ENCODE results near the gene BICDL2. TPM values are rescaled to one million over a fixed set of nuclear protein-coding genes. Genes with fewer than 3 reads are reported as not detected.

Gene BICDL2
- total and polyA plus RNA-seq, 2 experiments from 2014 or later = not detected

- no peak overlapping the region for H3K4me3 ChIP-seq
- no peaks in the 10 kb centered on the region for H3K4me1 ChIP-seq (ENCODE audit: low read depth)
- H3K27ac ChIP-seq = no peak overlapping the region
- no peaks in the 10 kb centered on the region for H3K36me3 ChIP-seq
- no peak for TF ChIP-seq CTCF (IDR thresholded peaks at IDR 0.05; ENCODE audit: low read depth, low read length)
- H3K9me3 ChIP-seq (ENCODE audit: low read depth) = no peaks in the 10 kb centered on the region
- DNase-seq (ENCODE audit: low read depth in 1 of 2, low spot score in 1 of 2) = no peak
- H3K27me3 ChIP-seq = peaks cover 47% of the 10 kb centered on the region
Measured at GRCh38 chr16:3049921-3050481, 13.3 kb upstream of the BICDL2 start.

- Histone ChIP-seq H3K9me3 (ENCODE audit: low read depth) (no peaks in the 10 kb centered on the region), H3K4me1 (ENCODE audit: low read depth) (no peaks in the 10 kb centered on the region), H3K27ac (no peak overlapping the region), H3K4me3 (no peak overlapping the region), H3K36me3 (no peaks in the 10 kb centered on the region), H3K27me3 (peaks cover 69% of the 10 kb centered on the region)
- no peak for DNase-seq (ENCODE audit: low read depth in 1 of 2, low spot score in 1 of 2)
- no peak for TF ChIP-seq CTCF (IDR thresholded peaks at IDR 0.05; ENCODE audit: low read depth, low read length)
Measured at GRCh38 chr16:3047387-3047720, 10.6 kb upstream of the BICDL2 start.

- TF ChIP-seq CTCF (IDR thresholded peaks at IDR 0.05; ENCODE audit: low read depth, low read length) = no peak
- Histone ChIP-seq H3K36me3 (no peaks in the 10 kb centered on the region), H3K4me1 (ENCODE audit: low read depth) (no peaks in the 10 kb centered on the region), H3K27ac (no peak overlapping the region), H3K27me3 (peaks cover 71% of the 10 kb centered on the region), H3K9me3 (ENCODE audit: low read depth) (no peaks in the 10 kb centered on the region), H3K4me3 (peak overlapping the region; percentile 31)
- DNase-seq (ENCODE audit: low read depth in 1 of 2, low spot score in 1 of 2) = no peak
Measured at GRCh38 chr16:3046641-3047386, 10.1 kb upstream of the BICDL2 start.

GRCh38 chr16:3045758-3046640, 9.3 kb upstream of the BICDL2 start, which contains the start of gene MMP25:
Gene MMP25, plus strand, starts transcription at chr16:3046561. Its CDS starts 357 bp downstream, at chr16:3046918.
- peak within 1 kb of the TSS; percentile 31 for H3K4me3 ChIP-seq
- H3K27me3 ChIP-seq = peaks cover 76% of the 10 kb centered on the region
- TF ChIP-seq CTCF (IDR thresholded peaks at IDR 0.05; ENCODE audit: low read depth, low read length) = no peak
- no peak within 1 kb of the TSS for H3K27ac ChIP-seq
- H3K9me3 ChIP-seq (ENCODE audit: low read depth) = no peaks in the 10 kb centered on the region
- DNase-seq (ENCODE audit: low read depth in 1 of 2, low spot score in 1 of 2) = peak; percentile 11 to 40
- H3K4me1 ChIP-seq (ENCODE audit: low read depth) = no peaks in the 10 kb centered on the region
- H3K36me3 ChIP-seq = no peaks in the 10 kb centered on the region

GRCh38 chr16:3044708-3045107, 8.0 kb upstream of the BICDL2 start:
- Histone ChIP-seq H3K27ac (no peak overlapping the region), H3K4me3 (no peak overlapping the region)

More at GRCh38 chr16:3044708-3045107, 8.0 kb upstream of the BICDL2 start:
- DNase-seq (ENCODE audit: low read depth in 1 of 2, low spot score in 1 of 2) = no peak
- Histone ChIP-seq H3K4me1 (ENCODE audit: low read depth) (no peaks in the 10 kb centered on the region), H3K9me3 (ENCODE audit: low read depth) (no peaks in the 10 kb centered on the region), H3K36me3 (no peaks in the 10 kb centered on the region), H3K27me3 (peaks cover 85% of the 10 kb centered on the region)
- TF ChIP-seq CTCF (IDR thresholded peaks at IDR 0.05; ENCODE audit: low read depth, low read length) = no peak

Measured in cardiac muscle cell (in vitro differentiated cells and primary cell).